ENCODE results near the gene ARHGEF3. TPM values are rescaled to one million over a fixed set of nuclear protein-coding genes. Genes with fewer than 3 reads are reported as not detected.

ARHGEF3 gene
- total RNA-seq, 6 experiments from 2014 or later, result 1.0 to 2.9 (median 1.6) TPM

DNA sequence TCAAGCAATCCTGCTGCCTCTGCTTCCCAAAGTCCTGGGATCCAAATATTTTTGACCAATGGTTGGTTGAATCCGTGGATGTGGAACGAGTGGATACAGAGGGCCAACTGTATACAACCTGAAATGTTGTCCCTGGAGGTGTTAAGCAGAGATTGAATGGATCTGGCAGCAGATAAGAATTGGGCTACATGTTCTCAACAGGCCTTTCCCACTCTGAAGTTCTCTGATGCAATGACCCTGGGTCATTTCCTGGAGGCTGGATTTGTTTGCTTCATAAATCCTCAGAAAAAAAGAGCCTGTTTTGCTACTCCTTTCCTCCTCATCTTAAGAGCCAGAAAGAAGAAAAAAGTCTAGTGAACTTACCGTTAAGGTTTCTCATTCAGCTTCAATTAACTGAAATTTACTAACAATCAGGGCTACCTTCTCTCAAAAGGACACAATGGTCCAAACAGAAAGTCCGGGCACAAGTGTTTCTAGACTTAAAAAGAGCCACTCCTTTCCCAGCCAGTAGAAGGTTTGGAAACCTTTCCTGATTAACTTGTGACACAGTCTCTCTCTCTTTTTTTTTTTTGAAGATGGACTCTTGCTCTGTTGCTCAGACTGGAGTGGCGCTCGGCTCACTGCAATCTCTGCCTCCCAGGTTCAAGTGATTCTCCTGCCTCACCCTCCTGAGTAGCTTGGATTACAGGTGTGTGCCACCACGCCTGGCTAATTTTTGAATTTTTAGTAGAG lies 6.5 kb downstream of the ARHGEF3 start:
- peak in 1 of 4 donors; percentile 15 for ATAC-seq
- WGBS (ENCODE audit: insufficient coverage, low coverage, low lambda C conversion rate, missing lambda C conversion rate), result 75% methylated on average over 7 of the region's 7 CpGs
- DNase-seq, result no peak
- no peak overlapping the region for H3K4me3 ChIP-seq
- H3K4me1 ChIP-seq, result peaks cover 0 to 6% (median 1%) of the 10 kb centered on the region in 4 donors
- H3K36me3 ChIP-seq, result no peaks in the 10 kb centered on the region
- H3K27ac ChIP-seq, result no peak overlapping the region
- intact Hi-C loops (cut with DNase I), result no loop called here
- no peaks in the 10 kb centered on the region for H3K27me3 ChIP-seq
- TF ChIP-seq, protein P1, sequence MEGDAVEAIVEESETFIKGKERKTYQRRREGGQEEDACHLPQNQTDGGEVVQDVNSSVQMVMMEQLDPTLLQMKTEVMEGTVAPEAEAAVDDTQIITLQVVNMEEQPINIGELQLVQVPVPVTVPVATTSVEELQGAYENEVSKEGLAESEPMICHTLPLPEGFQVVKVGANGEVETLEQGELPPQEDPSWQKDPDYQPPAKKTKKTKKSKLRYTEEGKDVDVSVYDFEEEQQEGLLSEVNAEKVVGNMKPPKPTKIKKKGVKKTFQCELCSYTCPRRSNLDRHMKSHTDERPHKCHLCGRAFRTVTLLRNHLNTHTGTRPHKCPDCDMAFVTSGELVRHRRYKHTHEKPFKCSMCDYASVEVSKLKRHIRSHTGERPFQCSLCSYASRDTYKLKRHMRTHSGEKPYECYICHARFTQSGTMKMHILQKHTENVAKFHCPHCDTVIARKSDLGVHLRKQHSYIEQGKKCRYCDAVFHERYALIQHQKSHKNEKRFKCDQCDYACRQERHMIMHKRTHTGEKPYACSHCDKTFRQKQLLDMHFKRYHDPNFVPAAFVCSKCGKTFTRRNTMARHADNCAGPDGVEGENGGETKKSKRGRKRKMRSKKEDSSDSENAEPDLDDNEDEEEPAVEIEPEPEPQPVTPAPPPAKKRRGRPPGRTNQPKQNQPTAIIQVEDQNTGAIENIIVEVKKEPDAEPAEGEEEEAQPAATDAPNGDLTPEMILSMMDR (IDR thresholded peaks at IDR 0.05), result no peak
- TF ChIP-seq POLR2A (IDR thresholded peaks at IDR 0.05), result no peak
- H3K9me3 ChIP-seq, result no peaks in the 10 kb centered on the region

DNA sequence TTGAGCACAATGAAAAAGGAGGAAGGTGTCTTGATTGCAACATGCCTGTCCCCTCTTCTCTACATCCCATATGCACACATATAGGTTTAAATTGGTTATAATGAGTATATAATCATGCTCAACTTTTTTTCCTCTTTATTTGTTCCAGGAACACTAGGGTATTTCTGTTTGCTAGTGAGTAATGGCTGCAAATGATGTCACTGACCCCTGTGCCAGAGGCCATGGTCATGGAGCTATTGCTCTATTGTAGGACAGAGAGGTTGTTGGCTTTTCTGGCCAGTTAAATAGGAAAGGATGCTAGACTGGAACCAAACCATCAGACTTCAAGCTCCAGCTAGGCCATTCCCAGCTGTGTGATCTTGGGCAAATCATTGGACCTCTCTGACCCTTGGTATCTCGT lies 9.6 kb downstream of the ARHGEF3 start:
- peak in 1 of 3 donors; percentile 28 for DNase-seq

DNA sequence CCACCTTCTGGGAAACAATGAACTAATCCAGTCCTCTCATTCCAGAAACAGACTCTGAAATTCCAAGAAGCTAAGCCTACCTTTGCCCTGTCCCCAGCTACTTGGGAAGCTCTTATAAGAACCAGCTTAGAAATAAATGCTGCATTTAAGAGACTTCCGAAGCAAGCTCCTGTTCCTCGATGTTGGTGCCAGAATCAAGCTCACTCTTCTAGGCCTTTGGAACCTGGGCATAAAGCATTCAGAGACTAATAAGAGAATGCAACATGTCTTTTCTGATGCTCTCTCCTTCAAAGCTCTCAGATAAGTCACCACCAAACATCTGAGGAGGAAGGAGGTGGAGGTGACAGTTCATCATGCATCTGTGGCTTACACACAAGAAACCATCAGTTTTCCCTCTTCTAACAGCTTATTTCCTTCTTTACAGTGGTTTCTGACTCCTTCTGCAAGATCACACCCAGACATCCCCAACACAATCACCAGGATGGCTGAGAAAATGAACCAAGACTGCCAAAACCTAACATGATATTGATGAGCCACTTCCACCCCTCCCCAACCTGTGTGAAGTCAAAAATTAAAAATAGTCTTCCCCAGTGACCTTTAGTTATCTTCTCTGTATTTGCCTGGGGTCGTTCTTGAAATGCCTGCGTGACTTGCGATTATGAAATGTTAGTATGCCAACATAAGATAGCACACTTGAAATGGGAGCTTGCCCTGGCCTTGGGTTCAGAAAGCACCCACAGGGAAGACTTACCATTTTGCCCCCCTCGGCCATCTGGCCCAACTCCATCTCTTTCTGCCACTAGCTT lies 11.5 kb downstream of the ARHGEF3 start:
- no peaks in the 10 kb centered on the region for H3K27me3 ChIP-seq
- no peak overlapping the region for H3K4me3 ChIP-seq
- no peaks in the 10 kb centered on the region for H3K9me3 ChIP-seq
- peaks cover 0 to 6% (median 0%) of the 10 kb centered on the region in 4 donors for H3K4me1 ChIP-seq
- intact Hi-C loops (cut with DNase I), result no loop called here
- no peak for DNase-seq
- no peaks in the 10 kb centered on the region for H3K36me3 ChIP-seq
- H3K27ac ChIP-seq, result no peak overlapping the region
- TF ChIP-seq, protein P1 (IDR thresholded peaks at IDR 0.05), result no peak
- TF ChIP-seq POLR2A (IDR thresholded peaks at IDR 0.05), result no peak
- peak in 2 of 4 donors; percentile 16 to 27 for ATAC-seq
- 40% methylated on average over 6 of the region's 6 CpGs for WGBS (ENCODE audit: insufficient coverage, low coverage, low lambda C conversion rate, missing lambda C conversion rate)

More for the DNA sequence above, 9.6 kb downstream of the ARHGEF3 start:
- no peaks in the 10 kb centered on the region for H3K36me3 ChIP-seq
- TF ChIP-seq POLR2A (IDR thresholded peaks at IDR 0.05), result no peak
- TF ChIP-seq, protein P1 (IDR thresholded peaks at IDR 0.05), result no peak
- WGBS (ENCODE audit: insufficient coverage, low coverage, low lambda C conversion rate, missing lambda C conversion rate), result 70% methylated on average over 1 of the region's 1 CpG
- H3K27me3 ChIP-seq, result no peaks in the 10 kb centered on the region
- intact Hi-C loops (cut with DNase I), result no loop called here
- no peaks in the 10 kb centered on the region for H3K9me3 ChIP-seq
- H3K27ac ChIP-seq, result no peak overlapping the region
- ATAC-seq, result peak in 2 of 4 donors; percentile 43 to 78
- H3K4me3 ChIP-seq, result no peak overlapping the region
- H3K4me1 ChIP-seq, result no peaks in the 10 kb centered on the region

DNA sequence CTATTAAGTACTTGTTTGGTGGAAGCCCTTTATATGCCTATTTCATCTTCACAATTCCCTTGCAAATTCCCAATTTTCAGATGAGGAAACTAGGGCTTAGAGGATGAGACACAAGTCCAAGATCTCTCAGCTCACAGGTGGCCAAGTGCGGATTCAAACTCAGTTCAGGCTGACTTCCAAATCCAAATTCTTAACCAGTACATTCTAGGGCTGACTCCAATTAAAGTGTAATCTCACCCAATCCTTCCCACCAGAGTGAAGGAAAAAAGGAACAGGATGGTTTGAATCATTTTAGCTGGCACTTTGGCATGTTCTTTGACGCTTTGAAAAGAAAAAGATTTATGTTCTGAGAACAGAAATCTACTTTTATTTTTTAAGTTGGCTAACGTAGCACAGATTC lies 12.7 kb downstream of the ARHGEF3 start:
- no peaks in the 10 kb centered on the region for H3K27me3 ChIP-seq
- no peak overlapping the region for H3K4me3 ChIP-seq
- no peak for DNase-seq
- 62% methylated on average over 3 of the region's 3 CpGs for WGBS (ENCODE audit: insufficient coverage, low coverage, low lambda C conversion rate, missing lambda C conversion rate)
- H3K4me1 ChIP-seq, result peaks cover 0 to 17% (median 4%) of the 10 kb centered on the region in 4 donors
- H3K27ac ChIP-seq, result no peak overlapping the region
- no peak for ATAC-seq
- no peaks in the 10 kb centered on the region for H3K9me3 ChIP-seq
- H3K36me3 ChIP-seq, result no peaks in the 10 kb centered on the region
- intact Hi-C loops (cut with DNase I), result no loop called here
- TF ChIP-seq POLR2A (IDR thresholded peaks at IDR 0.05), result no peak
- TF ChIP-seq, protein P1 (IDR thresholded peaks at IDR 0.05), result no peak
